BLaER1 (cell line): ENCODE data around the gene PIK3CD.

Source experiments
- H3K27ac ChIP-seq: shearing (Covaris generic); formaldehyde crosslinking; 2 replicates; pipeline ENCODE4 v1.8.1; 2022
- H3K27me3 ChIP-seq: shearing (Covaris generic); formaldehyde crosslinking; 2 replicates; pipeline ENCODE4 v1.8.1; 2022
- H3K36me3 ChIP-seq: shearing (Covaris generic); formaldehyde crosslinking; 2 replicates; pipeline ENCODE4 v1.8.1; 2022
- H3K4me1 ChIP-seq: shearing (Covaris generic); formaldehyde crosslinking; 2 replicates; pipeline ENCODE4 v1.8.1; 2022
- H3K4me2 ChIP-seq: shearing (Covaris generic); formaldehyde crosslinking; 2 replicates; pipeline ENCODE4 v1.8.1; 2022
- H3K4me3 ChIP-seq: shearing (Covaris generic); formaldehyde crosslinking; 2 replicates; pipeline ENCODE4 v1.8.1; 2022
- H3K9ac ChIP-seq: shearing (Covaris generic); formaldehyde crosslinking; 2 replicates; pipeline ENCODE4 v1.8.1; 2022
- H3K9me3 ChIP-seq: shearing (Covaris generic); formaldehyde crosslinking; 2 replicates; pipeline ENCODE4 v1.8.1; 2022
- H4K20me1 ChIP-seq: shearing (Covaris generic); formaldehyde crosslinking; 2 replicates; pipeline ENCODE4 v1.8.1; 2022
- Cebpa-rat ChIP-seq: shearing (Covaris generic); IDR thresholded peaks from 2 replicates; pipeline ENCODE4 v1.8.1; 2022

The PIK3CD gene

DNA sequence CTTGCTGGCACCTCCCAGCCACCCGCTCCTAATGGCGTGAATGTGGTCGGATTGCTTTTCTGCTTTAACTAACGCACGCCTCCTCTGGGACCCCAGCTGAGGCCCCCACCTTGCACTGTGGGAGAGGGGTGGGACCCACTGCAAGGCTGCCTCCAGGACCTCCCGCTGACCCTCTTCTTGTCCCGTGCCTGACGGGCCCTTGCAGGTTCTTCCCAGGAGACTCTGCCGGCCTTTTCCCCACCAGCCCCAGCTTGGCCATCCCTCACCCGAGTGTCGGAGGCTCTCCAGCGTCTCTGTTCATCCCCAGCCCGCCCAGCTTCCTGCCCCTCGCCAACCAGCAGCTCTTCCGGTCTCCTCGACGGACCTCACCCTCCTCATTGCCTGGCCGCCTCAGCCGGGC, 44.2 kb upstream of the PIK3CD start:
- H3K9me3 ChIP-seq: no peaks in the 10 kb centered on the region
- H3K36me3 ChIP-seq: peaks cover 100% of the 10 kb centered on the region
- peaks cover 86% of the 10 kb centered on the region for H4K20me1 ChIP-seq
- no peaks in the 10 kb centered on the region for H3K4me1 ChIP-seq
- no peaks in the 10 kb centered on the region for H3K27me3 ChIP-seq
- H3K4me3 ChIP-seq: no peak overlapping the region
- no peak overlapping the region for H3K9ac ChIP-seq
- no peak overlapping the region for H3K27ac ChIP-seq
- no peak for TF ChIP-seq Cebpa-rat
- H3K4me2 ChIP-seq: no peak overlapping the region

DNA sequence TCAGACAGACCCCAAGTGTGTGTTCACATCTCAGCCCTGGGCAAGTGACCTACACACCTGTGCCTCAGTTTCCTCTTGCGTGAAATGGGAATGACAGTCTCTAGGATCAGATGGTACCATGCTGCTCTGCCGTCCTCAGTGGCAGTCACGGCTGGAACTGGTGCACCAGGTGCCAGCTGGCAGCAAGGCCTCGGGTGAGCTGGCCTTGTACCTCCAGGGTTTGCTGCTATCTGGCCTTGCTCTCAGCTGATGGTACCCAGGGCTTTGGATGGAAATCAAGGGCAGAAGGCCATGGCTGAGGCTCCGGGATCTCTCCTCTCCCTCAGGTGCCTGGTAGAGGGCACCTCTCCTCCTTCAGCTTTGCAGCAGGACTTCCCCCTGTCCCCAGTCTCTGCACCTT, 41.5 kb upstream of the PIK3CD start:
- H3K4me3 ChIP-seq: no peak overlapping the region

DNA sequence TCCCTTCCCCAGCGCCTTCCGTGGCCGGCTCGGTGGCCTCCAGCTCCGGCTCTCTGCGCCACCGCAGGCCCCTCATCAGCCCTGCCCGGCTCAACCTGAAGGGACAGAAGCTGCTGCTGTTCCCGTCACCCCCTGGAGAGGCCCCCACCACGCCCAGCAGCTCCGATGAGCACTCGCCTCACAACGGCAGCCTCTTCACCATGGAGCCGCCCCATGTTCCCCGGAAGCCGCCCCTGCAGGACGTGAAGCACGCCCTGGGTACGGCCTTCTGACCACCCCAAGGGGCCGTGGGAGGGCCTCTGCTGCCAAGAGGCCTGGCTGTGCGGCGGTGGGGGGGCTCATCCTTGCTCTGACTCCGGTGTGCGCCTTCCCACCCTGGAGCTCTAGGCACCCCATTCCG, 41.0 kb upstream of the PIK3CD start:
- Histone ChIP-seq H3K4me3 (no peak overlapping the region), H3K27me3 (no peaks in the 10 kb centered on the region), H4K20me1 (peaks cover 77% of the 10 kb centered on the region), H3K36me3 (peaks cover 97% of the 10 kb centered on the region), H3K4me2 (no peak overlapping the region), H3K9ac (no peak overlapping the region), H3K4me1 (0 out of 2 replicates have a peak, but pooled peaks cover 3% of the 10 kb centered on the region), H3K27ac (no peak overlapping the region), H3K9me3 (no peaks in the 10 kb centered on the region)
- TF ChIP-seq Cebpa-rat: no peak

More for the DNA sequence above, 41.5 kb upstream of the PIK3CD start:
- no peaks in the 10 kb centered on the region for H3K27me3 ChIP-seq
- no peak overlapping the region for H3K27ac ChIP-seq
- no peak for TF ChIP-seq Cebpa-rat
- H3K4me2 ChIP-seq: no peak overlapping the region
- no peaks in the 10 kb centered on the region for H3K9me3 ChIP-seq
- no peaks in the 10 kb centered on the region for H3K4me1 ChIP-seq
- no peak overlapping the region for H3K9ac ChIP-seq
- H3K36me3 ChIP-seq: peaks cover 100% of the 10 kb centered on the region
- H4K20me1 ChIP-seq: peaks cover 77% of the 10 kb centered on the region

DNA sequence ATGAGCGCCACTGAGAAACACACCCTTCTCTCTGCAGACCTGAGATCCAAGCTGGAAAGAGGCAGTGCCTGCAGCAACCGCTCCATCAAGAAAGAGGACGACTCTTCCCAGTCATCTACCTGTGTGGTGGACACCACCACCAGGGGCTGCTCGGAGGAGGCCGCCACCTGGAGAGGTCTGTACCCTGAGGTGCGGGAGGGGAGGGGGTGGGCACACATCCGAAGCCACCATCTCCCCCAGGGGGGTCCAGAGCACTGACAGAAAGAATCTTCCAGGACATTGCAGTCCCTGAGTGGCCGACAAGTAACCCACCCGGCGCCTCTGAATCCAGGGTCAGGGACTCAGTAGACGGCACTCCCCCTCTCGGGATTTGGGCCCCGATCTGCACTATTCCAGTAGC, 39.8 kb upstream of the PIK3CD start:
- Histone ChIP-seq H3K27ac (no peak overlapping the region), H3K4me2 (no peak overlapping the region), H3K36me3 (peaks cover 85% of the 10 kb centered on the region), H4K20me1 (peaks cover 65% of the 10 kb centered on the region), H3K27me3 (no peaks in the 10 kb centered on the region), H3K4me1 (0 out of 2 replicates have a peak, but pooled peaks cover 8% of the 10 kb centered on the region), H3K4me3 (no peak overlapping the region), H3K9me3 (no peaks in the 10 kb centered on the region), H3K9ac (no peak overlapping the region)
- TF ChIP-seq Cebpa-rat: no peak

- Histone ChIP-seq H3K9ac (no peak overlapping the region), H4K20me1 (peaks cover 59% of the 10 kb centered on the region), H3K4me2 (no peak overlapping the region), H3K4me3 (no peak overlapping the region), H3K36me3 (peaks cover 80% of the 10 kb centered on the region), H3K27ac (no peak overlapping the region), H3K4me1 (0 out of 2 replicates have a peak, but pooled peaks cover 8% of the 10 kb centered on the region), H3K27me3 (no peaks in the 10 kb centered on the region), H3K9me3 (no peaks in the 10 kb centered on the region)
- no peak for TF ChIP-seq Cebpa-rat
These were observed 39.2 kb upstream of the PIK3CD start for GRCh38 chr1:9612162-9612845.

DNA sequence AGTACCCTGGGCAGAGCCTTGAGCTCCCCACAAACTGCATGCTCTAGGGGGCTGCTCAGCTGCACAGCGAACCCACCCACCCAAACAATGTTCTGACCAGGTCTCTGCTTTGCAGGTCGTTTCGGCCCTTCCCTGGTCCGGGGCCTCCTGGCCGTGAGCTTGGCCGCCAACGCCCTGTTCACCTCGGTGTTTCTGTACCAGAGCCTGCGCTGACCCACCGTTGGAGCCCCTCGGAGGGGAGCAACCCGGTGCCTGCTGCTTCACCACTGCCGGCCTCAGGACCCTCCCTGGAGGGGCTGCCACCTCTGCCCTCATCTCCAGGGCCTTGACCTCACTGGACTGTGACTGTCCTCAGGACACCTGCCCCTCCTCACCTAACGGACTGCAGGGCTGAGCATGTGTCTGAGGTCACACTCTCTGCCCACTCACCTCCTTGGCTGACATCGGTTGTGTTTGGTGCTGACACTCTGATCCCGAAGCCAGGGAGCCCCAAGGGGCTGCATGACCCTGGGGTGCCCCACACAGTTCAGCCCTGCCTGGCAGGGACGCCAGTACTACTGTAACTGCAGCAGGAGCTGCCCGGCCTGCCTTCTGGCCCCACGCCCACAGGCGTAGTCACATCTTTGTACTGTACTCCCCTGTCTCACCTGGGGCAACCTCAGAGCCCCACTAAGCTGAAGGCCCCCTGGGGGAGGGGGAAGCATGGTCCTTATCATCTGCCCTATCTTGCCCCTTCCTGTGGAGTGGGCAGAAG, 38.5 kb upstream of the PIK3CD start:
- no peak overlapping the region for H3K27ac ChIP-seq
- H3K4me2 ChIP-seq: no peak overlapping the region
- no peak overlapping the region for H3K4me3 ChIP-seq
- H3K4me1 ChIP-seq: 0 out of 2 replicates have a peak, but pooled peaks cover 8% of the 10 kb centered on the region
- no peak for TF ChIP-seq Cebpa-rat
- H3K36me3 ChIP-seq: peaks cover 72% of the 10 kb centered on the region
- no peaks in the 10 kb centered on the region for H3K9me3 ChIP-seq
- H3K9ac ChIP-seq: no peak overlapping the region
- peaks cover 52% of the 10 kb centered on the region for H4K20me1 ChIP-seq
- H3K27me3 ChIP-seq: no peaks in the 10 kb centered on the region

DNA sequence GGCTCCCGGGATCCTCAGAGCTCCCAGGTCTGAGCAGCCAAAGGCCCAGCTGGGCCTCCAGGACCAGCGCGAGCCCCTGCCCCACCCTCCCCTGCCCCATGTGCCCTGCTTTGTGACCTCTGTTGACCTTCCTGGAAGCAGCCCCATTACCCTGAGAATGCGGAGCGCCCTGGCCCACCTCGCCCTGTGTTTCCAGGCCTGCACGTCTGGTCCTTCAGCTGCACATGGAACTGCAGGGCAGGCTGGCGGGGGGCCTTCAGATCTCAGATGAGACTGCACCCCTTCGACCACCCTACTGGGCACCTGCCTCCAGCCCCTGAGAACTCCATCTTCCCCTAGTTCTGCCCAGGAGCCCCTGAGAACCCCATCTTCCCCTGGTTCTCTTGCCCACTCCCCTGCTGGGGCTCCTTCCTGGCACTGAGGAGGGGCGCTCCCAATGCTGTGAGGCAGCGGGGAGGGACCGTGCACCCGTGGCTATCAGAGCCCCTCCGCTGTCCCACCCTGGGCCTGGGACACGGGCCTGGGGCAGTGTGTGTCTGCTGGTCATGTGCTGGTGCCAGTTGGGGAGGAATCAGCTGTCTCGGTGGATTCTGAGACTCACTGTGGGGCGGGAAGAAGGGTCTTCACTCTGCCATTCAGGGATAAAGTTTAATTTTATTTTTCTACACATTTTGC, 37.8 kb upstream of the PIK3CD start:
- Histone ChIP-seq H3K27ac (no peak overlapping the region), H3K9ac (no peak overlapping the region), H3K27me3 (no peaks in the 10 kb centered on the region), H3K4me1 (0 out of 2 replicates have a peak, but pooled peaks cover 8% of the 10 kb centered on the region), H3K4me2 (no peak overlapping the region), H3K36me3 (peaks cover 65% of the 10 kb centered on the region), H3K9me3 (no peaks in the 10 kb centered on the region), H3K4me3 (no peak overlapping the region), H4K20me1 (peaks cover 45% of the 10 kb centered on the region)
- TF ChIP-seq Cebpa-rat: no peak

DNA sequence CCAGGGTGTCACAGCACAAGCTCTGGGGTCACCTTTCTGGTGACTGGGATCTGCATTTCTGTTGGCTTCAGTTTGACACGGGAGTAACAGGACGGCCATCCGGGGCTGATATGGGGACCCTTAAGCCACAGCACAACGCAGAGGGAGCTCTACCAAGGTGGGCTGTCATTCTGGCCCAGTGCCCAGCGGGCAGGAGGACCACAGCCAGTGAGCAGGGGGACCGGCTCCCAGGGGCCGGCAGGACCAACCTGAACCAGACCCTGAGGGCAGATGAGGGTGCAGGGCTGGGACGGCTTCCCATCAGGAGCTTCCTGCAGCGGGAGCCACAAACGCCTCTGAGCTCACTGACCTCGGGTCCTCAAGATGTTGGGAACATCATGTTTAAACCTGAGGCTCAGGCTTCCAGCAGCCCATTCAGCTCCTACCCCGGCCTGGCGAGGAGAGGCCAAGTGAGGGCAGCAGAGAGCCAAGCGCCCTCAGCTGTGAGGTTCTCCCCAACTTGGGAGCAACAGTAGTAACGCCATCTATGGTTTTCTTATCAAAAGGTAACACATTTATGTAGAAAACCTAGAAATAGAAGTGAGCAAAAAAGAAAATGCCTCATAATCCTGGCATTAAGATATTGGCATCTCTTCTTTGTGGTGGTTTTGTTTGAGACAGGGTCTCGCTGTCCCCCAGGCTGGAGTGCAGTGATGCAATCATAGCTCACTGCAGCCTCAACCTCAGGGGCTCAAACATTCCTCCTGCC, 36.0 kb upstream of the PIK3CD start:
- H3K4me1 ChIP-seq: 0 out of 2 replicates have a peak, but pooled peaks cover 8% of the 10 kb centered on the region
- no peak for TF ChIP-seq Cebpa-rat
- no peak overlapping the region for H3K4me3 ChIP-seq
- H3K9ac ChIP-seq: no peak overlapping the region
- H3K27me3 ChIP-seq: no peaks in the 10 kb centered on the region
- peaks cover 28% of the 10 kb centered on the region for H4K20me1 ChIP-seq
- no peak overlapping the region for H3K4me2 ChIP-seq
- no peak overlapping the region for H3K27ac ChIP-seq
- peaks cover 48% of the 10 kb centered on the region for H3K36me3 ChIP-seq
- H3K9me3 ChIP-seq: no peaks in the 10 kb centered on the region

GRCh38 chr1:9618909-9619679, 32.4 kb upstream of the PIK3CD start:
- no peak for TF ChIP-seq Cebpa-rat

More at GRCh38 chr1:9618909-9619679, 32.4 kb upstream of the PIK3CD start:
- H3K4me3 ChIP-seq: no peak overlapping the region
- H3K9ac ChIP-seq: no peak overlapping the region
- peaks cover 12% of the 10 kb centered on the region for H4K20me1 ChIP-seq
- H3K36me3 ChIP-seq: peaks cover 12% of the 10 kb centered on the region
- no peak overlapping the region for H3K27ac ChIP-seq
- no peaks in the 10 kb centered on the region for H3K9me3 ChIP-seq
- H3K27me3 ChIP-seq: no peaks in the 10 kb centered on the region
- peaks cover 9% of the 10 kb centered on the region for H3K4me1 ChIP-seq
- H3K4me2 ChIP-seq: no peak overlapping the region
